H1 (cell line): ENCODE results near the gene EVI2B. TPM values are rescaled to one million over a fixed set of nuclear protein-coding genes. Genes with fewer than 3 reads are reported as not detected.

ENCODE experiments used
- polyA plus RNA-seq, 7 experiments: library from polyadenylated mRNA; depleted of rRNA in 3 of 7; stranded (reverse) in 5 of 7; unstranded in 2 of 7; fragments of >200 nt in 5 of 7; fragments of 200-250 nt in 2 of 7; gene quantifications; 1 replicate in 5 of 7; 2 replicates in 1 of 7; 4 replicates in 1 of 7; pipeline versions ENCODE4 v1.2.1 to v1.2.3, GENCODE V29; 2011 to 2013; ENCODE audit warnings: missing spikeins in 2 of 7, mixed read lengths in 2 of 7
- total RNA-seq: library from RNA; stranded (reverse); fragmentation: NEBNext Ultra II Directional; extraction: Animal tissue kit (Norgen Biotek cat#: 25700); gene quantifications from 2 replicates; pipeline ENCODE4 v1.2.1, GENCODE V29; 2021

The EVI2B gene
- total and polyA plus RNA-seq, 2 of the 8 experiments (the other 6 are each of a cell fraction or from before 2014, with no cell fraction given), result not detected

Other genes starting within 250 kb of the EVI2B start
- gene NF1, start 219.1 kb downstream of the EVI2B start, total RNA-seq, result 27.5 and 29.6 TPM in 2 replicates
- gene NF1, start 219.1 kb downstream of the EVI2B start, polyA plus RNA-seq (2011; rRNA removed), result 12.4 and 19.3 TPM in 2 replicates
- not detected in 2 replicates for gene OMG, start 16.8 kb downstream of the EVI2B start, total RNA-seq
- gene OMG, start 16.8 kb downstream of the EVI2B start, polyA plus RNA-seq (2011; rRNA removed), result not detected in 2 replicates
- not detected in 2 replicates for gene EVI2A, start 7.6 kb upstream of the EVI2B start, total RNA-seq
- gene EVI2A, start 7.6 kb upstream of the EVI2B start, polyA plus RNA-seq (2011; rRNA removed), result not detected in 2 replicates
- 53.2 and 60.5 TPM in 2 replicates for gene RAB11FIP4, start 77.6 kb upstream of the EVI2B start, total RNA-seq
- 21.7 and 26.0 TPM in 2 replicates for gene RAB11FIP4, start 77.6 kb upstream of the EVI2B start, polyA plus RNA-seq (2011; rRNA removed)